OCI-LY7 (cell line): ENCODE results near the gene MAP2K7.

Source experiments
- EZH2phosphoT487 ChIP-seq: fragments of 200-600 bp; sonication (generic); IDR thresholded peaks from 2 replicates; pipeline ENCODE4 v1.6.1; 2018; ENCODE audit warnings: low read depth, borderline replicate concordance, mild to moderate bottlenecking, mixed run types, antibody characterized with exemption, low read length, moderate library complexity, mixed read lengths
- TF ChIP-seq, protein P1 (sequence below): fragments of 200-600 bp; sonication (generic); conservative IDR thresholded peaks from 2 replicates; pipeline ENCODE4 v1.5.1; 2014; ENCODE audit warnings: mild to moderate bottlenecking, antibody characterized with exemption, low read length, moderate library complexity, mixed read lengths

DNA sequence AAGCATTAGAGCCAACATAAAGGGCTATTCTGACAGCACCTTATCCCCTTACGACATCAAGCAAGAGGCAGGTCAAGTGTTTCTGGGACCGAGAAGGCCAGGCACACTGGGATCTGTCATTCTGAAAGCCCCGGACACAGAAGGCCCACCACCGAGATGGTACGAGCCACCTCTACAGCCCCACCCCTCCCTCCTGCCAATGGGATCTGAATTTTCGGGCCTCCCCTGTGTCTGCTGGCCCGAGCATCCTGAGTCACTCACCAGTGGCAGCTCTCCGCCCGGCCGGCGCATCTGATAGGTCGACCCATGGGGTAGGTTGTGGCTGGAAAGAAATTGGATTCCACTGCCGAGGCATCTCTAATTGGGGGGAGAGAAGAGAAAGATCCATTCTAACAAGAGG lies 37.2 kb downstream of the MAP2K7 start:
- TF ChIP-seq, protein P1, sequence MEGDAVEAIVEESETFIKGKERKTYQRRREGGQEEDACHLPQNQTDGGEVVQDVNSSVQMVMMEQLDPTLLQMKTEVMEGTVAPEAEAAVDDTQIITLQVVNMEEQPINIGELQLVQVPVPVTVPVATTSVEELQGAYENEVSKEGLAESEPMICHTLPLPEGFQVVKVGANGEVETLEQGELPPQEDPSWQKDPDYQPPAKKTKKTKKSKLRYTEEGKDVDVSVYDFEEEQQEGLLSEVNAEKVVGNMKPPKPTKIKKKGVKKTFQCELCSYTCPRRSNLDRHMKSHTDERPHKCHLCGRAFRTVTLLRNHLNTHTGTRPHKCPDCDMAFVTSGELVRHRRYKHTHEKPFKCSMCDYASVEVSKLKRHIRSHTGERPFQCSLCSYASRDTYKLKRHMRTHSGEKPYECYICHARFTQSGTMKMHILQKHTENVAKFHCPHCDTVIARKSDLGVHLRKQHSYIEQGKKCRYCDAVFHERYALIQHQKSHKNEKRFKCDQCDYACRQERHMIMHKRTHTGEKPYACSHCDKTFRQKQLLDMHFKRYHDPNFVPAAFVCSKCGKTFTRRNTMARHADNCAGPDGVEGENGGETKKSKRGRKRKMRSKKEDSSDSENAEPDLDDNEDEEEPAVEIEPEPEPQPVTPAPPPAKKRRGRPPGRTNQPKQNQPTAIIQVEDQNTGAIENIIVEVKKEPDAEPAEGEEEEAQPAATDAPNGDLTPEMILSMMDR: no peak
- no peak for TF ChIP-seq EZH2phosphoT487
